IPS-15b (cell line): Measurements from ENCODE around the gene ZP4.
"Not testable (repeated sequence)": the region's sequence is repeated elsewhere in the genome, so short reads cannot be mapped to it uniquely, and the experiment has no call there.

Source experiments
- H3K27me3 ChIP-seq: one replicate; pipeline ENCODE4 v1.6.1; 2013; ENCODE audit warnings: low read length; ENCODE audit not compliant: control insufficient read depth, insufficient read depth
- H3K36me3 ChIP-seq: one replicate; pipeline ENCODE4 v1.6.1; 2013; ENCODE audit warnings: low read length; ENCODE audit not compliant: control insufficient read depth, insufficient read depth
- H3K4me1 ChIP-seq: one replicate; pipeline ENCODE4 v1.6.1; 2013; ENCODE audit warnings: mild to moderate bottlenecking, low read length; ENCODE audit not compliant: control insufficient read depth, insufficient read depth
- H3K4me3 ChIP-seq: one replicate; pipeline ENCODE4 v1.5.1; 2013; ENCODE audit warnings: low read depth, low read length
- H3K9ac ChIP-seq: one replicate; pipeline ENCODE4 v1.6.1; 2013; ENCODE audit warnings: low read depth, mild to moderate bottlenecking, low read length
- H3K9me3 ChIP-seq: one replicate; pipeline ENCODE4 v1.6.1; 2013; ENCODE audit warnings: mild to moderate bottlenecking, low read length; ENCODE audit not compliant: control insufficient read depth, insufficient read depth

Gene ZP4

GRCh38 chr1:237843516-237843915, 47.2 kb downstream of the ZP4 start:
- H3K9me3 ChIP-seq, H3K9ac ChIP-seq, H3K4me1 ChIP-seq, H3K27me3 ChIP-seq, H3K36me3 ChIP-seq, H3K4me3 ChIP-seq: not testable (repeated sequence)

GRCh38 chr1:237841485-237841884, 49.2 kb downstream of the ZP4 start:
- no peak overlapping the region for H3K9ac ChIP-seq
- no peaks in the 10 kb centered on the region for H3K4me1 ChIP-seq
- H3K36me3 ChIP-seq, result no peaks in the 10 kb centered on the region
- H3K9me3 ChIP-seq, result no peaks in the 10 kb centered on the region
- H3K4me3 ChIP-seq, result no peak overlapping the region
- no peaks in the 10 kb centered on the region for H3K27me3 ChIP-seq

GRCh38 chr1:237838904-237839534, 51.7 kb downstream of the ZP4 start:
- no peaks in the 10 kb centered on the region for H3K9me3 ChIP-seq

GRCh38 chr1:237838320-237838719, 52.4 kb downstream of the ZP4 start:
- Histone ChIP-seq H3K36me3 (no peaks in the 10 kb centered on the region), H3K9me3 (no peaks in the 10 kb centered on the region), H3K4me1 (peaks cover 3% of the 10 kb centered on the region), H3K27me3 (no peaks in the 10 kb centered on the region), H3K4me3 (no peak overlapping the region), H3K9ac (no peak overlapping the region)

More at GRCh38 chr1:237838904-237839534, 51.7 kb downstream of the ZP4 start:
- H3K9ac ChIP-seq, result no peak overlapping the region
- no peaks in the 10 kb centered on the region for H3K36me3 ChIP-seq
- H3K27me3 ChIP-seq, result no peaks in the 10 kb centered on the region
- no peaks in the 10 kb centered on the region for H3K4me1 ChIP-seq
- H3K4me3 ChIP-seq, result no peak overlapping the region

- no peak overlapping the region for H3K9ac ChIP-seq
- peaks cover 4% of the 10 kb centered on the region for H3K4me1 ChIP-seq
- H3K9me3 ChIP-seq, result no peaks in the 10 kb centered on the region
- H3K27me3 ChIP-seq, result no peaks in the 10 kb centered on the region
- no peak overlapping the region for H3K4me3 ChIP-seq
- H3K36me3 ChIP-seq, result no peaks in the 10 kb centered on the region
Measured at GRCh38 chr1:237834461-237834860, 56.3 kb downstream of the ZP4 start.

GRCh38 chr1:237834048-237834447, 56.7 kb downstream of the ZP4 start:
- Histone ChIP-seq H3K4me1 (peaks cover 4% of the 10 kb centered on the region), H3K27me3 (no peaks in the 10 kb centered on the region), H3K9ac (no peak overlapping the region), H3K9me3 (no peaks in the 10 kb centered on the region), H3K36me3 (no peaks in the 10 kb centered on the region), H3K4me3 (no peak overlapping the region)

- no peaks in the 10 kb centered on the region for H3K27me3 ChIP-seq
- H3K4me3 ChIP-seq, result no peak overlapping the region
- H3K9me3 ChIP-seq, result no peaks in the 10 kb centered on the region
- H3K36me3 ChIP-seq, result no peaks in the 10 kb centered on the region
- H3K9ac ChIP-seq, result no peak overlapping the region
- H3K4me1 ChIP-seq, result peaks cover 4% of the 10 kb centered on the region
Measured at GRCh38 chr1:237832858-237833257, 57.9 kb downstream of the ZP4 start.
